ENCODE data around the gene ZNF451. TPM values are rescaled to one million over a fixed set of nuclear protein-coding genes. Genes with fewer than 3 reads are reported as not detected.

ZNF451 gene
- total and polyA plus RNA-seq, 2 experiments from 2014 or later, result 18.9 to 61.0 TPM

DNA sequence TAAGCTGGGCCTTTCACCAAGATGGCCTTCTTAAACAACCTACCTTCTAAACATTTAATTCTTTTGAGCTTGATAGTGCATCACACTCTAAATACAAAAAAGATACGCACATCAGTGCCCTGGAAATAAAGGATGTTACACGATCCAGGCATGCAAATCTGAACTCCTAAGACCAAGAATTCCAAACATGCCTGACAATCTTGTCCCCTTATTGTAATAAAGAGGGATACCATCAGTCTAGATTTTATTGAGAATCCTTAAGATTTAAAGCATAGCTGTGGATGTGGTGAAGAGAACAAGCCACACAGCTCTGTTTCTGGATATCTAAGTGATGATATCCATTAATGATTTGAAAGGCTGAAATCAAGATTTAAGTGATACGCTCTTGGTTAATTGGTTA is 13.0 kb downstream of the ZNF451 start:
- TF ChIP-seq CTCF (IDR thresholded peaks at IDR 0.05; ENCODE audit: low read depth, low read length), result no peak
- no peak overlapping the region for H3K27ac ChIP-seq
- no peak for DNase-seq (ENCODE audit: low read depth in 1 of 2, low spot score in 1 of 2)
- peaks cover 54% of the 10 kb centered on the region for H3K36me3 ChIP-seq
- H3K27me3 ChIP-seq, result no peaks in the 10 kb centered on the region
- H3K4me3 ChIP-seq, result no peak overlapping the region
- no peaks in the 10 kb centered on the region for H3K4me1 ChIP-seq (ENCODE audit: low read depth)
- H3K9me3 ChIP-seq (ENCODE audit: low read depth), result no peaks in the 10 kb centered on the region

GRCh38 chr6:57104336-57104735 is 14.3 kb downstream of the ZNF451 start:
- no peak overlapping the region for H3K27ac ChIP-seq

DNA sequence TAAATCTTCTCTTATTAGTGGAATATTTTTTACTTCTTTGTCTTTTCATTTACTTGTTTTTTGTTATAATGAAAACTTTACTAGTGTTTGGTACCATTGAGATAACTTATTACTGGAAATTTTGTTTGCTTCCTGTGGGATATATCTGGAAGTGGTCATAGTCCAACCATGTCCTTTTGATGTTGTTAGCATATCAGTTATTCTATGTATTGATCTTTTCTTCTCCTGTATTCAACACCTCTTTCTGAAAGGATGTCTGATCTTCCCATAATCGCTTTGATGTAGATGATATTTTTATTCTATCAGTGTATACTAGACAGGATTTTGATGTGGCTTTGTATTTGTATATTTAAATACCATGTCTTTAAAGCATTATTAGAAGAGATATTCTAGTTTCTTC is 17.0 kb downstream of the ZNF451 start:
- no peaks in the 10 kb centered on the region for H3K27me3 ChIP-seq
- no peaks in the 10 kb centered on the region for H3K4me1 ChIP-seq (ENCODE audit: low read depth)
- TF ChIP-seq CTCF (IDR thresholded peaks at IDR 0.05; ENCODE audit: low read depth, low read length), result no peak
- H3K36me3 ChIP-seq, result peaks cover 27% of the 10 kb centered on the region
- no peak overlapping the region for H3K4me3 ChIP-seq
- no peak overlapping the region for H3K27ac ChIP-seq
- no peak for DNase-seq (ENCODE audit: low read depth in 1 of 2, low spot score in 1 of 2)
- H3K9me3 ChIP-seq (ENCODE audit: low read depth), result no peaks in the 10 kb centered on the region

More at GRCh38 chr6:57104336-57104735, 14.3 kb downstream of the ZNF451 start:
- Histone ChIP-seq H3K27me3 (no peaks in the 10 kb centered on the region), H3K4me1 (ENCODE audit: low read depth) (no peaks in the 10 kb centered on the region), H3K36me3 (peaks cover 49% of the 10 kb centered on the region), H3K9me3 (ENCODE audit: low read depth) (no peaks in the 10 kb centered on the region), H3K4me3 (no peak overlapping the region)
- no peak for TF ChIP-seq CTCF (IDR thresholded peaks at IDR 0.05; ENCODE audit: low read depth, low read length)
- no peak for DNase-seq (ENCODE audit: low read depth in 1 of 2, low spot score in 1 of 2)

DNA sequence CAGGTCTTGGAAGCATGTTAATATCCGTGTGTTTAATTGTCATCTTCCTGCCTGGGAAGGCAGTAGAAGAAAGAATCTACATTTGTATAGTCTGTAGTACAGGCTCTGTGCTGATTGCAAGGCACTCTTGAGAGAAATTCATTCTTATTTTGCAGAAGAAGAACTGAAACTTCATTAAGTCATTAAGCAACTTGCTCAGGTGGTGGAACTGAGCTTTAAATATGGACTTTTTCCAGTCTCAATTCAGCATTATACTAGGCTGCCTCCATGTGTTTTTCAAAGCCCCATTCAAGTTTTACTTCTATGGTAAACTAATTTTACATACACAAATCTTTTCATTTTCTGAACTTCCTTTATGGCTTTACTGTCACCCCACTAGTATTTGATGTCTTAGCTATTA is 18.7 kb downstream of the ZNF451 start:
- Histone ChIP-seq H3K4me1 (ENCODE audit: low read depth) (no peaks in the 10 kb centered on the region), H3K9me3 (ENCODE audit: low read depth) (no peaks in the 10 kb centered on the region), H3K27ac (no peak overlapping the region), H3K36me3 (peaks cover 10% of the 10 kb centered on the region), H3K27me3 (no peaks in the 10 kb centered on the region), H3K4me3 (no peak overlapping the region)
- DNase-seq (ENCODE audit: low read depth in 1 of 2, low spot score in 1 of 2), result no peak
- TF ChIP-seq CTCF (IDR thresholded peaks at IDR 0.05; ENCODE audit: low read depth, low read length), result no peak

DNA sequence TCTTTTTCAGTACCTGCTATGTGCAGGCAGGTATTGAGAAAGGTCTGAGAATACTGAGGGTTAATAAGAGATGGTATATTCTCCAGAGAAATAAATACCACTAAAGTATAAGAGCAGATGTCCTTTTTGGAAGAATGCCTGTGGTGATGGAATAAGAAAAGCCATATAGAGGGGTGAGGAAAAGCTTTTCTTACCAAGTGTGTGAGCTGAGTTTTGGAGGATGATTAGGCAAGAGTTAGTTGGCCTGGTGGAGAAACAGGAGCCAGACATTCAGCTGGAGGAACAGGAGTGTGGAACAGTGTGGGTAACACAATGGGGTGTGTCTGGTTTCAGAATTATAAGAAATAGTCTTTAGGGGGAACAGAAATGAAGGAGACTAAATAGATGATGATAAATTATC is 19.9 kb downstream of the ZNF451 start:
- DNase-seq (ENCODE audit: low read depth in 1 of 2, low spot score in 1 of 2), result peak in 1 of 2 donors; percentile 49
- H3K4me1 ChIP-seq (ENCODE audit: low read depth), result no peaks in the 10 kb centered on the region
- H3K9me3 ChIP-seq (ENCODE audit: low read depth), result no peaks in the 10 kb centered on the region
- H3K27ac ChIP-seq, result no peak overlapping the region
- no peaks in the 10 kb centered on the region for H3K36me3 ChIP-seq
- H3K27me3 ChIP-seq, result no peaks in the 10 kb centered on the region
- no peak for TF ChIP-seq CTCF (IDR thresholded peaks at IDR 0.05; ENCODE audit: low read depth, low read length)
- H3K4me3 ChIP-seq, result no peak overlapping the region

- no peak overlapping the region for H3K4me3 ChIP-seq
- no peaks in the 10 kb centered on the region for H3K4me1 ChIP-seq (ENCODE audit: low read depth)
- DNase-seq (ENCODE audit: low read depth in 1 of 2, low spot score in 1 of 2), result no peak
- TF ChIP-seq CTCF (IDR thresholded peaks at IDR 0.05; ENCODE audit: low read depth, low read length), result no peak
- H3K9me3 ChIP-seq (ENCODE audit: low read depth), result no peaks in the 10 kb centered on the region
- no peaks in the 10 kb centered on the region for H3K27me3 ChIP-seq
- peaks cover 1% of the 10 kb centered on the region for H3K36me3 ChIP-seq
- H3K27ac ChIP-seq, result no peak overlapping the region
Observed at GRCh38 chr6:57113105-57113504, 23.1 kb downstream of the ZNF451 start.
